Testis (tissue), 2 donors: ENCODE measurements around the gene CCRL2.

Source experiments
- POLR2A ChIP-seq: fragments of 450-650 bp; IDR thresholded peaks from one replicate; pipeline ENCODE4 v1.6.1; 2017; ENCODE audit warnings: antibody characterized with exemption, mild to moderate bottlenecking, moderate library complexity
- TF ChIP-seq, protein P1 (sequence below), 3 experiments: fragments of 450-650 bp in 2 of 3; fragments of 200-600 bp in 1 of 3; sonication (generic) in 1 of 3; IDR thresholded peaks; one replicate each; pipeline ENCODE4 v1.5.1; 2016 to 2019; ENCODE audit warnings: antibody characterized with exemption in 3 of 3, mild to moderate bottlenecking in 2 of 3, moderate library complexity in 1 of 3

DNA sequence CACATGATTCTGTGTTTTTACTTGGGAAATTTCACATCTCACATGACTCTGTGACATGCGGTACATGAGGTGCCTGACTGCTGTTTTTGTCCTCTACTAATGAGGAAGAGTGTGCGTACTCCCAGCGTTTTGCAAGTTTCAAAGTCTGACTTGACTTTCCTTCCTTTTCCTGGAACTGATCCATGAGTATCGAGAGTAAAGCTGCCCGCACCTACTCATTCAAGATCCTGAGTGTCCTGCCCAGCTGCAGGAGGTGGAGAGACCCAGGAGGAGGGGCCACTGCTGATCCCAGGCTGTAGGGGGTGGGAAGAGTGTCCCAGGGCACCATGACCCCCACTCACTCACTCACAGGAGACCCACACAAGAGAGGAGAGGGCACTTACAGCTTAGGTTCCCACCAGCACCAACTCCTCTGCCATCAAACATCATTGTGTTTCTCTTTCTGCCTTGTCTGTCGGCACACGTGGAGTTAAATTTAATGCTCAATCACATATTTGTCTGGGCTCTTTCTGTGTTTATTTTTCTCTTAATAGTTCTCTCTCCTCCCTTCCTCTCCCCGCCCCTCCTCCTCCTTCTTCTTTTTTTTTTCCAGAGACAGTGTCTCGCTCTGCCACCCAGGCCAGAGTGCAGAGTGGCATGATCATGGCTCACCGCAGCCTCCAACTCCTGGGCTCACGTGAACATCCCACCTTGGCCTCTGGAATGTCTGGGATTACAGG, 1.6 kb upstream of the CCRL2 start:
- TF ChIP-seq, protein P1, sequence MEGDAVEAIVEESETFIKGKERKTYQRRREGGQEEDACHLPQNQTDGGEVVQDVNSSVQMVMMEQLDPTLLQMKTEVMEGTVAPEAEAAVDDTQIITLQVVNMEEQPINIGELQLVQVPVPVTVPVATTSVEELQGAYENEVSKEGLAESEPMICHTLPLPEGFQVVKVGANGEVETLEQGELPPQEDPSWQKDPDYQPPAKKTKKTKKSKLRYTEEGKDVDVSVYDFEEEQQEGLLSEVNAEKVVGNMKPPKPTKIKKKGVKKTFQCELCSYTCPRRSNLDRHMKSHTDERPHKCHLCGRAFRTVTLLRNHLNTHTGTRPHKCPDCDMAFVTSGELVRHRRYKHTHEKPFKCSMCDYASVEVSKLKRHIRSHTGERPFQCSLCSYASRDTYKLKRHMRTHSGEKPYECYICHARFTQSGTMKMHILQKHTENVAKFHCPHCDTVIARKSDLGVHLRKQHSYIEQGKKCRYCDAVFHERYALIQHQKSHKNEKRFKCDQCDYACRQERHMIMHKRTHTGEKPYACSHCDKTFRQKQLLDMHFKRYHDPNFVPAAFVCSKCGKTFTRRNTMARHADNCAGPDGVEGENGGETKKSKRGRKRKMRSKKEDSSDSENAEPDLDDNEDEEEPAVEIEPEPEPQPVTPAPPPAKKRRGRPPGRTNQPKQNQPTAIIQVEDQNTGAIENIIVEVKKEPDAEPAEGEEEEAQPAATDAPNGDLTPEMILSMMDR (IDR thresholded peaks at IDR 0.05) = no peak
- no peak for TF ChIP-seq POLR2A
